OCI-LY7 (cell line): ENCODE data around the gene PSMD1.

Experiments
- CTCF ChIP-seq: fragments of 200-600 bp; sonication (generic); conservative IDR thresholded peaks from 2 replicates; pipeline ENCODE4 v1.5.1; 2014; ENCODE audit warnings: mild to moderate bottlenecking, antibody characterized with exemption, low read length, moderate library complexity, mixed read lengths
- EZH2phosphoT487 ChIP-seq: fragments of 200-600 bp; sonication (generic); IDR thresholded peaks from 2 replicates; pipeline ENCODE4 v1.6.1; 2018; ENCODE audit warnings: low read depth, borderline replicate concordance, mild to moderate bottlenecking, mixed run types, antibody characterized with exemption, low read length, moderate library complexity, mixed read lengths

GRCh38 chr2:231113489-231113888 lies 56.8 kb downstream of the PSMD1 start:
- no peak for TF ChIP-seq CTCF
- TF ChIP-seq EZH2phosphoT487 = no peak
